ENCODE measurements around the gene SPR. TPM values are rescaled to one million over a fixed set of nuclear protein-coding genes. Genes with fewer than 3 reads are reported as not detected.

Gene SPR
- total and polyA plus RNA-seq, 9 of the 15 experiments (the other 6 are each of a cell fraction or from before 2014, with no cell fraction given), result 7.7 to 38.3 (median 26.3) TPM

DNA sequence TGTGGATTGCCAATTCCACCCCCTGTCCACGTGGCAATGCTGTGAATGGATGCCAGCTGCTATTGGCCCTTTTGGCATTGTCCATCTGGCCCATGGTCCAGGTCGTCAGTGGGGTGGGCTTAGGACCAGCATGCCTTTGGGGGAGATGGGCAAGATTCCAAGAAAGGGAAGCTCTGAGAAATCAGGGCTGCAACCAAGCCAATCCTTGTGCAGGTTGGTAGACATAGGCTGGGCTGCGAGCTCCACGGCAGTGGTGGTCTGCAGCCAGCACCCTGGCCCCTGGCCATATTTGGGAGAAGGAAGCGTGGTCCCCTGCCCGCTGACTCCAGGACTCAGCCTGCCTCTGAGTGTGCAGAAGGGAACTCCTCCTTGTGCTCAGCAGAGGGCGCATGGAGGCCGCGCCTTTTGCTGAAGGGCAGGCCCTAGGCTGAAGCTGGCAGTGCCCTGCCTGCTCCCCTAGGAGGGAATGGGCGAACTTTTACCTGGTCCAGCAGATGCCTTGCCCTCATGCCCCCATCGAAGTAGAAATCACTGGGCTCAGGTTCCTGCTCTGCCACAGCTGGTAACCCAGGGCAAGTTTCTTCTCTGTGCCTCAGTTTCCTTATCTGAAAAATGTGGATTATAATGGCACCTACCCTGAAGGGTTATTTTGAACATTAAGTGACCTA, 5.4 kb downstream of the SPR start (continued):
- TF ChIP-seq, protein P1, sequence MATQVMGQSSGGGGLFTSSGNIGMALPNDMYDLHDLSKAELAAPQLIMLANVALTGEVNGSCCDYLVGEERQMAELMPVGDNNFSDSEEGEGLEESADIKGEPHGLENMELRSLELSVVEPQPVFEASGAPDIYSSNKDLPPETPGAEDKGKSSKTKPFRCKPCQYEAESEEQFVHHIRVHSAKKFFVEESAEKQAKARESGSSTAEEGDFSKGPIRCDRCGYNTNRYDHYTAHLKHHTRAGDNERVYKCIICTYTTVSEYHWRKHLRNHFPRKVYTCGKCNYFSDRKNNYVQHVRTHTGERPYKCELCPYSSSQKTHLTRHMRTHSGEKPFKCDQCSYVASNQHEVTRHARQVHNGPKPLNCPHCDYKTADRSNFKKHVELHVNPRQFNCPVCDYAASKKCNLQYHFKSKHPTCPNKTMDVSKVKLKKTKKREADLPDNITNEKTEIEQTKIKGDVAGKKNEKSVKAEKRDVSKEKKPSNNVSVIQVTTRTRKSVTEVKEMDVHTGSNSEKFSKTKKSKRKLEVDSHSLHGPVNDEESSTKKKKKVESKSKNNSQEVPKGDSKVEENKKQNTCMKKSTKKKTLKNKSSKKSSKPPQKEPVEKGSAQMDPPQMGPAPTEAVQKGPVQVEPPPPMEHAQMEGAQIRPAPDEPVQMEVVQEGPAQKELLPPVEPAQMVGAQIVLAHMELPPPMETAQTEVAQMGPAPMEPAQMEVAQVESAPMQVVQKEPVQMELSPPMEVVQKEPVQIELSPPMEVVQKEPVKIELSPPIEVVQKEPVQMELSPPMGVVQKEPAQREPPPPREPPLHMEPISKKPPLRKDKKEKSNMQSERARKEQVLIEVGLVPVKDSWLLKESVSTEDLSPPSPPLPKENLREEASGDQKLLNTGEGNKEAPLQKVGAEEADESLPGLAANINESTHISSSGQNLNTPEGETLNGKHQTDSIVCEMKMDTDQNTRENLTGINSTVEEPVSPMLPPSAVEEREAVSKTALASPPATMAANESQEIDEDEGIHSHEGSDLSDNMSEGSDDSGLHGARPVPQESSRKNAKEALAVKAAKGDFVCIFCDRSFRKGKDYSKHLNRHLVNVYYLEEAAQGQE (IDR thresholded peaks at IDR 0.05; ENCODE audit: borderline replicate concordance), result peak; percentile 42; the same call in 1 of the 2 replicates
- TF ChIP-seq, protein P1 (CRISPR knock-in tag; IDR thresholded peaks at IDR 0.05; ENCODE audit: low read depth), result no peak
- no peak for TF ChIP-seq CHD4 (IDR thresholded peaks at IDR 0.05; ENCODE audit: insufficient read depth, insufficient replicate concordance, low read depth, low read length, poor library complexity, severe bottlenecking)
- no peak for TF ChIP-seq GATAD2B (IDR thresholded peaks at IDR 0.05; ENCODE audit: borderline replicate concordance)
- TF ChIP-seq, protein P2, sequence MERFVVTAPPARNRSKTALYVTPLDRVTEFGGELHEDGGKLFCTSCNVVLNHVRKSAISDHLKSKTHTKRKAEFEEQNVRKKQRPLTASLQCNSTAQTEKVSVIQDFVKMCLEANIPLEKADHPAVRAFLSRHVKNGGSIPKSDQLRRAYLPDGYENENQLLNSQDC (CRISPR knock-in tag; IDR thresholded peaks at IDR 0.05), result no peak
- TF ChIP-seq, protein P3, sequence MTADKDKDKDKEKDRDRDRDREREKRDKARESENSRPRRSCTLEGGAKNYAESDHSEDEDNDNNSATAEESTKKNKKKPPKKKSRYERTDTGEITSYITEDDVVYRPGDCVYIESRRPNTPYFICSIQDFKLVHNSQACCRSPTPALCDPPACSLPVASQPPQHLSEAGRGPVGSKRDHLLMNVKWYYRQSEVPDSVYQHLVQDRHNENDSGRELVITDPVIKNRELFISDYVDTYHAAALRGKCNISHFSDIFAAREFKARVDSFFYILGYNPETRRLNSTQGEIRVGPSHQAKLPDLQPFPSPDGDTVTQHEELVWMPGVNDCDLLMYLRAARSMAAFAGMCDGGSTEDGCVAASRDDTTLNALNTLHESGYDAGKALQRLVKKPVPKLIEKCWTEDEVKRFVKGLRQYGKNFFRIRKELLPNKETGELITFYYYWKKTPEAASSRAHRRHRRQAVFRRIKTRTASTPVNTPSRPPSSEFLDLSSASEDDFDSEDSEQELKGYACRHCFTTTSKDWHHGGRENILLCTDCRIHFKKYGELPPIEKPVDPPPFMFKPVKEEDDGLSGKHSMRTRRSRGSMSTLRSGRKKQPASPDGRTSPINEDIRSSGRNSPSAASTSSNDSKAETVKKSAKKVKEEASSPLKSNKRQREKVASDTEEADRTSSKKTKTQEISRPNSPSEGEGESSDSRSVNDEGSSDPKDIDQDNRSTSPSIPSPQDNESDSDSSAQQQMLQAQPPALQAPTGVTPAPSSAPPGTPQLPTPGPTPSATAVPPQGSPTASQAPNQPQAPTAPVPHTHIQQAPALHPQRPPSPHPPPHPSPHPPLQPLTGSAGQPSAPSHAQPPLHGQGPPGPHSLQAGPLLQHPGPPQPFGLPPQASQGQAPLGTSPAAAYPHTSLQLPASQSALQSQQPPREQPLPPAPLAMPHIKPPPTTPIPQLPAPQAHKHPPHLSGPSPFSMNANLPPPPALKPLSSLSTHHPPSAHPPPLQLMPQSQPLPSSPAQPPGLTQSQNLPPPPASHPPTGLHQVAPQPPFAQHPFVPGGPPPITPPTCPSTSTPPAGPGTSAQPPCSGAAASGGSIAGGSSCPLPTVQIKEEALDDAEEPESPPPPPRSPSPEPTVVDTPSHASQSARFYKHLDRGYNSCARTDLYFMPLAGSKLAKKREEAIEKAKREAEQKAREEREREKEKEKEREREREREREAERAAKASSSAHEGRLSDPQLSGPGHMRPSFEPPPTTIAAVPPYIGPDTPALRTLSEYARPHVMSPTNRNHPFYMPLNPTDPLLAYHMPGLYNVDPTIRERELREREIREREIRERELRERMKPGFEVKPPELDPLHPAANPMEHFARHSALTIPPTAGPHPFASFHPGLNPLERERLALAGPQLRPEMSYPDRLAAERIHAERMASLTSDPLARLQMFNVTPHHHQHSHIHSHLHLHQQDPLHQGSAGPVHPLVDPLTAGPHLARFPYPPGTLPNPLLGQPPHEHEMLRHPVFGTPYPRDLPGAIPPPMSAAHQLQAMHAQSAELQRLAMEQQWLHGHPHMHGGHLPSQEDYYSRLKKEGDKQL (CRISPR knock-in tag; IDR thresholded peaks at IDR 0.05; ENCODE audit: borderline replicate concordance), result no peak
- TF ChIP-seq, protein P4, sequence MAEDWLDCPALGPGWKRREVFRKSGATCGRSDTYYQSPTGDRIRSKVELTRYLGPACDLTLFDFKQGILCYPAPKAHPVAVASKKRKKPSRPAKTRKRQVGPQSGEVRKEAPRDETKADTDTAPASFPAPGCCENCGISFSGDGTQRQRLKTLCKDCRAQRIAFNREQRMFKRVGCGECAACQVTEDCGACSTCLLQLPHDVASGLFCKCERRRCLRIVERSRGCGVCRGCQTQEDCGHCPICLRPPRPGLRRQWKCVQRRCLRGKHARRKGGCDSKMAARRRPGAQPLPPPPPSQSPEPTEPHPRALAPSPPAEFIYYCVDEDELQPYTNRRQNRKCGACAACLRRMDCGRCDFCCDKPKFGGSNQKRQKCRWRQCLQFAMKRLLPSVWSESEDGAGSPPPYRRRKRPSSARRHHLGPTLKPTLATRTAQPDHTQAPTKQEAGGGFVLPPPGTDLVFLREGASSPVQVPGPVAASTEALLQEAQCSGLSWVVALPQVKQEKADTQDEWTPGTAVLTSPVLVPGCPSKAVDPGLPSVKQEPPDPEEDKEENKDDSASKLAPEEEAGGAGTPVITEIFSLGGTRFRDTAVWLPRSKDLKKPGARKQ (CRISPR knock-in tag; IDR thresholded peaks at IDR 0.05), result no peak

Data from K562 (cell line).